ENCODE results near the gene PRKD1. TPM values are rescaled to one million over a fixed set of nuclear protein-coding genes. Genes with fewer than 3 reads are reported as not detected.

The PRKD1 gene
- total and polyA plus RNA-seq, 10 of the 15 experiments (the other 5 are each of a cell fraction or from before 2014, with no cell fraction given) = 0.02 to 0.56 TPM; not detected in 8

DNA sequence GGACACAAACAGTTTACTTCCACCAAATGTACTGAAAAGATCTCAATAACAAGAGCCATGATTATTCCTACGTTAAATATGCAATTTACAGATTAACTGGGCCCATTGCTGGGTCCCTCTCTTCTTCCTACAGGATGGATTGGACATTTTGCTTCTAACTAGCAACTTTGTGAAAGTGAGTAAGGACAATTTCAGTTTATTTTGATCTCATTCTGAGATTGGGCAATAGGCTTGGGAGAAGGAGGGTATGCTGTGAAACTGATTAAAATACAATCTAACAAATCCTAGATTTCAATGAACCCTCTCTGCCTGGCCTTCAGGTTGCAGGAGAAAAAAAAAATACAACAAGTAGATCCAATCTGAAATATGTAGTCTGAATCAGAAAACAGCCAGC, 121.5 kb downstream of the PRKD1 start:
- intact Hi-C loops (cut with micrococcal nuclease; ENCODE audit: unreplicated experiment) (no loop called here), in situ Hi-C loops (cut with MboI) (no loop called here)
- no peaks in the 10 kb centered on the region for H3K27me3 ChIP-seq (replicated peaks in 1 of 2; ENCODE audit: control insufficient read depth in 2 of 2, insufficient read depth in 2 of 2, low read length in 1 of 2)
- H2AFZ ChIP-seq (ENCODE audit: control insufficient read depth, low read depth, low read length) = no peak overlapping the region
- H3K79me2 ChIP-seq (ENCODE audit: control insufficient read depth, insufficient read depth, low read length) = no peaks in the 10 kb centered on the region
- DNase-seq (ENCODE audit: low read depth, low spot score) = no peak
- TF ChIP-seq POLR2AphosphoS5 (IDR thresholded peaks at IDR 0.05; ENCODE audit: low read length) (no peak), EZH2 (IDR thresholded peaks at IDR 0.05; ENCODE audit: borderline replicate concordance, control insufficient read depth, low read depth, low read length) (no peak), STAT1 (conservative IDR thresholded peaks at IDR 0.05) (no peak), MTA3 (IDR thresholded peaks at IDR 0.05; ENCODE audit: borderline replicate concordance, low read length) (no peak), JUND (IDR thresholded peaks at IDR 0.05; ENCODE audit: low read depth, low read length) (no peak), LARP7 (IDR thresholded peaks at IDR 0.05) (no peak)
- TF ChIP-seq, protein P1, sequence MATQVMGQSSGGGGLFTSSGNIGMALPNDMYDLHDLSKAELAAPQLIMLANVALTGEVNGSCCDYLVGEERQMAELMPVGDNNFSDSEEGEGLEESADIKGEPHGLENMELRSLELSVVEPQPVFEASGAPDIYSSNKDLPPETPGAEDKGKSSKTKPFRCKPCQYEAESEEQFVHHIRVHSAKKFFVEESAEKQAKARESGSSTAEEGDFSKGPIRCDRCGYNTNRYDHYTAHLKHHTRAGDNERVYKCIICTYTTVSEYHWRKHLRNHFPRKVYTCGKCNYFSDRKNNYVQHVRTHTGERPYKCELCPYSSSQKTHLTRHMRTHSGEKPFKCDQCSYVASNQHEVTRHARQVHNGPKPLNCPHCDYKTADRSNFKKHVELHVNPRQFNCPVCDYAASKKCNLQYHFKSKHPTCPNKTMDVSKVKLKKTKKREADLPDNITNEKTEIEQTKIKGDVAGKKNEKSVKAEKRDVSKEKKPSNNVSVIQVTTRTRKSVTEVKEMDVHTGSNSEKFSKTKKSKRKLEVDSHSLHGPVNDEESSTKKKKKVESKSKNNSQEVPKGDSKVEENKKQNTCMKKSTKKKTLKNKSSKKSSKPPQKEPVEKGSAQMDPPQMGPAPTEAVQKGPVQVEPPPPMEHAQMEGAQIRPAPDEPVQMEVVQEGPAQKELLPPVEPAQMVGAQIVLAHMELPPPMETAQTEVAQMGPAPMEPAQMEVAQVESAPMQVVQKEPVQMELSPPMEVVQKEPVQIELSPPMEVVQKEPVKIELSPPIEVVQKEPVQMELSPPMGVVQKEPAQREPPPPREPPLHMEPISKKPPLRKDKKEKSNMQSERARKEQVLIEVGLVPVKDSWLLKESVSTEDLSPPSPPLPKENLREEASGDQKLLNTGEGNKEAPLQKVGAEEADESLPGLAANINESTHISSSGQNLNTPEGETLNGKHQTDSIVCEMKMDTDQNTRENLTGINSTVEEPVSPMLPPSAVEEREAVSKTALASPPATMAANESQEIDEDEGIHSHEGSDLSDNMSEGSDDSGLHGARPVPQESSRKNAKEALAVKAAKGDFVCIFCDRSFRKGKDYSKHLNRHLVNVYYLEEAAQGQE (IDR thresholded peaks at IDR 0.05; ENCODE audit: low read depth, low read length) = no peak
- SMC1A ChIA-PET (ENCODE audit: uncharacterized antibody, unreplicated experiment) = no interaction called here
- no peaks in the 10 kb centered on the region for H3K36me3 ChIP-seq (ENCODE audit: control insufficient read depth in 2 of 2, insufficient read depth in 2 of 2, low read length in 1 of 2)
- CTCF ChIA-PET = no interaction called here
- no peaks in the 10 kb centered on the region for H4K20me1 ChIP-seq (ENCODE audit: control insufficient read depth, insufficient read depth)
- H3K4me1 ChIP-seq (ENCODE audit: control insufficient read depth, insufficient read depth, low read length) = no peaks in the 10 kb centered on the region
- H3K9ac ChIP-seq (ENCODE audit: control insufficient read depth, insufficient read depth, low read length) = no peak overlapping the region
- RAD21 ChIA-PET (ENCODE audit: unreplicated experiment) = no interaction called here
- H3K4me3 ChIP-seq = no peak overlapping the region
- POLR2A ChIA-PET = no interaction called here
- WGBS (ENCODE audit: insufficient coverage, insufficient replicate concordance, low lambda C conversion rate, missing lambda C conversion rate) = 0% methylated on average over 1 of the region's 1 CpG
- FAIRE-seq = no peak
- no peak for ATAC-seq
- no peak overlapping the region for H3K4me2 ChIP-seq (ENCODE audit: control insufficient read depth, insufficient read depth)
- no TSS peak for BruUV-seq (replicated peaks)
- no peak overlapping the region for H3K27ac ChIP-seq (ENCODE audit: control insufficient read depth, insufficient read depth)
- H3K9me3 ChIP-seq (replicated peaks; ENCODE audit: control insufficient read depth, insufficient read depth, low read length) = no peaks in the 10 kb centered on the region
